ENCODE measurements around the gene KCNQ2.

GRCh38 chr20:63359164-63359934 is 113.1 kb downstream of the KCNQ2 start:
- TF ChIP-seq EZH2phosphoT487 (IDR thresholded peaks at IDR 0.05; ENCODE audit: unreplicated experiment): no peak
- TF ChIP-seq CTCF (conservative IDR thresholded peaks at IDR 0.05; ENCODE audit: low read depth in 2 of 2): no peak
- TF ChIP-seq EZH2 (IDR thresholded peaks at IDR 0.05; ENCODE audit: low read depth, unreplicated experiment): no peak
- TF ChIP-seq CREB1 (CRISPR knock-in tag; IDR thresholded peaks at IDR 0.05; ENCODE audit: low read depth): no peak
- no peak for TF ChIP-seq JUNB (IDR thresholded peaks at IDR 0.05; ENCODE audit: unreplicated experiment)
- TF ChIP-seq STAT1 (IDR thresholded peaks at IDR 0.05; ENCODE audit: unreplicated experiment): no peak
- TF ChIP-seq REST (IDR thresholded peaks at IDR 0.05; ENCODE audit: unreplicated experiment): peak; percentile 46
- TF ChIP-seq POLR2AphosphoS5 (IDR thresholded peaks at IDR 0.05; ENCODE audit: low read depth): no peak
- no peak for TF ChIP-seq ZNF114 (CRISPR knock-in tag; IDR thresholded peaks at IDR 0.05)
- TF ChIP-seq ETS1 (IDR thresholded peaks at IDR 0.05): no peak

All from GM23338 (cell line).